ENCODE measurements around the gene CXorf58. TPM values are rescaled to one million over a fixed set of nuclear protein-coding genes. Genes with fewer than 3 reads are reported as not detected.

CXorf58 gene
- total and polyA plus RNA-seq, 2 donors (not counting 3 experiments of a cell fraction or from before 2014, with no cell fraction given), result not detected

DNA sequence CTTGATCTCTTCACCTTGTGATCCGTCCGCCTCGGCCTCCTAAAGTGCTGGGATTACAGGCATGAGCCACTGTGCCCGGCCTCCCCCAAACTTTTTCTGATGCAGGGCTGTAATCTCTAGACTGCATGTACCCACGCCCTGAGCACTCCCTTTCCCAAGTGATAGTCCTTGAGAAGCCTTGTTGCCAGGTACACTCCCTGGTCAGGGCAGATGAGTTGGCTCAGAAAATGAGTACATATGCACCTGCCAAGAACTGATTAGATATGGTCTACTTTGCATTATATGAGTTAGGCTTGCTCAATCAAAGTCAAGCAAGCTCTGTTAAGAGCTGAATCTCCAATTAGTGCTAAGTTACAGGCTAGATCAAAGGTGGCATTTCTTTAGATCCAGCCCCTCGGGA, 20.4 kb upstream of the CXorf58 start:
- DNase-seq (ENCODE audit: low read depth, low spot score), result no peak
- no peak for FAIRE-seq
- Histone ChIP-seq H3K9me3 (replicated peaks; ENCODE audit: control insufficient read depth, insufficient read depth, low read length) (no peaks in the 10 kb centered on the region), H3K79me2 (ENCODE audit: control insufficient read depth, insufficient read depth, low read length) (no peaks in the 10 kb centered on the region), H3K36me3 (ENCODE audit: control insufficient read depth in 2 of 2, extremely low read depth in 1 of 2, insufficient read depth in 2 of 2, low read length in 2 of 2) (no peaks in the 10 kb centered on the region), H2AFZ (ENCODE audit: low read depth, low read length) (no peak overlapping the region), H3K4me2 (ENCODE audit: insufficient read depth, low read length) (no peak overlapping the region), H3K27ac (ENCODE audit: insufficient read depth, low read depth, low read length) (no peak overlapping the region), H3K4me3 (replicated peaks in 1 of 3; ENCODE audit: insufficient read depth in 1 of 3, low read depth in 1 of 3, low read length in 3 of 3) (no peak overlapping the region), H3K4me1 (ENCODE audit: control insufficient read depth, extremely low read depth, insufficient read depth, low read length) (peaks cover 10% of the 10 kb centered on the region), H3K9ac (replicated peaks; ENCODE audit: extremely low read depth, insufficient read depth, low read length) (no peak overlapping the region), H3K27me3 (ENCODE audit: control insufficient read depth in 2 of 2, insufficient read depth in 2 of 2, low read length in 2 of 2) (no peaks in the 10 kb centered on the region), H3K9me1 (replicated peaks; ENCODE audit: control insufficient read depth, extremely low read depth, insufficient read depth, low read length) (no peaks in the 10 kb centered on the region), H4K20me1 (replicated peaks; ENCODE audit: control insufficient read depth, extremely low read depth, insufficient read depth, low read length) (no peaks in the 10 kb centered on the region)
- no TSS peak for BruUV-seq (replicated peaks)
- intact Hi-C loops (cut with micrococcal nuclease), result no loop called here
- POLR2A ChIA-PET, result no interaction called here
- CTCF ChIA-PET, result no interaction called here
- dilution Hi-C loops (cut with MboI; ENCODE audit: extremely low pct_ligation_motif_present, low sequenced_read_pairs), result no loop called here
- TF ChIP-seq, protein P1, sequence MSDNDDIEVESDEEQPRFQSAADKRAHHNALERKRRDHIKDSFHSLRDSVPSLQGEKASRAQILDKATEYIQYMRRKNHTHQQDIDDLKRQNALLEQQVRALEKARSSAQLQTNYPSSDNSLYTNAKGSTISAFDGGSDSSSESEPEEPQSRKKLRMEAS (IDR thresholded peaks at IDR 0.05; ENCODE audit: insufficient read depth, insufficient read length), result no peak

DNA sequence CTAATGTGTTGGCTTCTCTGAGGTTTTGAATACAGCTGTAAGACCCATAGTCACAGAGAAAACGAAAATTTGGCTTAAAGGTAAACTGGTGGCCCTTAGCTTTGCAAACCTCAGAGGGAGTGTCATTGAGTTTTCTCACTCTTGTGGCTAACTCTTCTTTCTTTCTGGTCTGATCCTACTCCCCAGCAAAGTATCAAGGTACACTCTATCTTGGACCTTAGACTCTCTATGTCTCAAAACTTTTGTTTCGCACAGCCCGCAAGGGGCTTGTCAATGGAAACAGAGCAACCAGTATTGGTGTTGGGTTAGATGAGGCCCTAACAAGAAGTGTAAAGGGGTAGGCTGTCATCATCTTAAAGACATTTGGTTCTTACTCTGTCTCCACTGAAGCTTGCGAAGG, 19.9 kb upstream of the CXorf58 start:
- dilution Hi-C loops (cut with MboI; ENCODE audit: extremely low pct_ligation_motif_present, low sequenced_read_pairs) (no loop called here), intact Hi-C loops (cut with micrococcal nuclease) (no loop called here)
- Histone ChIP-seq H3K27me3 (ENCODE audit: control insufficient read depth in 2 of 2, insufficient read depth in 2 of 2, low read length in 2 of 2) (no peaks in the 10 kb centered on the region), H3K4me2 (ENCODE audit: insufficient read depth, low read length) (no peak overlapping the region), H3K9me1 (replicated peaks; ENCODE audit: control insufficient read depth, extremely low read depth, insufficient read depth, low read length) (no peaks in the 10 kb centered on the region), H3K27ac (ENCODE audit: insufficient read depth, low read depth, low read length) (no peak overlapping the region), H3K4me3 (replicated peaks in 1 of 3; ENCODE audit: insufficient read depth in 1 of 3, low read depth in 1 of 3, low read length in 3 of 3) (no peak overlapping the region), H2AFZ (ENCODE audit: low read depth, low read length) (no peak overlapping the region), H3K9me3 (replicated peaks; ENCODE audit: control insufficient read depth, insufficient read depth, low read length) (no peaks in the 10 kb centered on the region), H4K20me1 (replicated peaks; ENCODE audit: control insufficient read depth, extremely low read depth, insufficient read depth, low read length) (no peaks in the 10 kb centered on the region), H3K4me1 (ENCODE audit: control insufficient read depth, extremely low read depth, insufficient read depth, low read length) (peaks cover 10% of the 10 kb centered on the region), H3K9ac (replicated peaks; ENCODE audit: extremely low read depth, insufficient read depth, low read length) (no peak overlapping the region), H3K36me3 (ENCODE audit: control insufficient read depth in 2 of 2, extremely low read depth in 1 of 2, insufficient read depth in 2 of 2, low read length in 2 of 2) (no peaks in the 10 kb centered on the region), H3K79me2 (ENCODE audit: control insufficient read depth, insufficient read depth, low read length) (no peaks in the 10 kb centered on the region)
- FAIRE-seq (no peak), DNase-seq (ENCODE audit: low read depth, low spot score) (no peak)
- no peak for TF ChIP-seq POLR2AphosphoS5 (IDR thresholded peaks at IDR 0.05; ENCODE audit: insufficient read depth, low read depth, low read length)
- TF ChIP-seq, protein P1 (IDR thresholded peaks at IDR 0.05; ENCODE audit: insufficient read depth, insufficient read length), result no peak
- TF ChIP-seq, protein P2, sequence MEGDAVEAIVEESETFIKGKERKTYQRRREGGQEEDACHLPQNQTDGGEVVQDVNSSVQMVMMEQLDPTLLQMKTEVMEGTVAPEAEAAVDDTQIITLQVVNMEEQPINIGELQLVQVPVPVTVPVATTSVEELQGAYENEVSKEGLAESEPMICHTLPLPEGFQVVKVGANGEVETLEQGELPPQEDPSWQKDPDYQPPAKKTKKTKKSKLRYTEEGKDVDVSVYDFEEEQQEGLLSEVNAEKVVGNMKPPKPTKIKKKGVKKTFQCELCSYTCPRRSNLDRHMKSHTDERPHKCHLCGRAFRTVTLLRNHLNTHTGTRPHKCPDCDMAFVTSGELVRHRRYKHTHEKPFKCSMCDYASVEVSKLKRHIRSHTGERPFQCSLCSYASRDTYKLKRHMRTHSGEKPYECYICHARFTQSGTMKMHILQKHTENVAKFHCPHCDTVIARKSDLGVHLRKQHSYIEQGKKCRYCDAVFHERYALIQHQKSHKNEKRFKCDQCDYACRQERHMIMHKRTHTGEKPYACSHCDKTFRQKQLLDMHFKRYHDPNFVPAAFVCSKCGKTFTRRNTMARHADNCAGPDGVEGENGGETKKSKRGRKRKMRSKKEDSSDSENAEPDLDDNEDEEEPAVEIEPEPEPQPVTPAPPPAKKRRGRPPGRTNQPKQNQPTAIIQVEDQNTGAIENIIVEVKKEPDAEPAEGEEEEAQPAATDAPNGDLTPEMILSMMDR (IDR thresholded peaks at IDR 0.05; ENCODE audit: extremely low read depth in 1 of 2, insufficient read depth in 1 of 2, low read depth in 1 of 2, low read length in 2 of 2), result no peak
- TF ChIP-seq JUN (IDR thresholded peaks at IDR 0.05; ENCODE audit: borderline replicate concordance, insufficient read depth, insufficient read length, low read depth), result no peak
- no peak for TF ChIP-seq FOS (IDR thresholded peaks at IDR 0.05; ENCODE audit: borderline replicate concordance, insufficient read depth, low read length)
- TF ChIP-seq POLR2A (IDR thresholded peaks at IDR 0.05; ENCODE audit: low read depth, low read length), result no peak
- TF ChIP-seq MYC (IDR thresholded peaks at IDR 0.05; ENCODE audit: low read depth, low read length), result no peak
- TF ChIP-seq EZH2 (IDR thresholded peaks at IDR 0.05; ENCODE audit: borderline replicate concordance, low read depth, low read length, severe bottlenecking), result no peak
- TF ChIP-seq GATA2 (IDR thresholded peaks at IDR 0.05; ENCODE audit: insufficient read depth, insufficient read length, low read depth, low read length), result no peak
- BruUV-seq (replicated peaks), result no TSS peak
- CTCF ChIA-PET, result interaction anchor here (1.1 kb wide), 1 partner anchor 79 kb away, joined by 3 read pairs; no protein-coding TSS in a partner anchor
- POLR2A ChIA-PET, result no interaction called here

Measured in endothelial cell of umbilical vein (primary cell).